Suprapubic skin (tissue), 4 donors: ENCODE results near the gene ELMO1. TPM values are rescaled to one million over a fixed set of nuclear protein-coding genes. Genes with fewer than 3 reads are reported as not detected.

Experiments used
- DNase-seq, 2 donors: peaks; one replicate each; pipeline ENCODE4 v3.0.0-alpha.2; 2019; ENCODE audit warnings: low spot score in 2 of 2
- H3K27ac ChIP-seq: fragments of 200-600 bp; sonication (generic); one replicate; pipeline ENCODE4 v1.5.1; 2019
- H3K27me3 ChIP-seq: fragments of 200-600 bp; sonication (generic); one replicate; pipeline ENCODE4 v1.5.1; 2019
- H3K36me3 ChIP-seq: fragments of 200-600 bp; sonication (generic); one replicate; pipeline ENCODE4 v1.5.1; 2019
- H3K4me1 ChIP-seq: fragments of 200-600 bp; sonication (generic); one replicate; pipeline ENCODE4 v1.5.1; 2019
- H3K4me3 ChIP-seq: fragments of 200-600 bp; sonication (generic); one replicate; pipeline ENCODE4 v1.5.1; 2019; ENCODE audit warnings: mild to moderate bottlenecking
- H3K9me3 ChIP-seq: fragments of 200-600 bp; sonication (generic); one replicate; pipeline ENCODE4 v1.5.1; 2019
- EP300 ChIP-seq: sonication (generic); formaldehyde crosslinking; IDR thresholded peaks from one replicate; pipeline ENCODE4 v1.6.1; 2017; ENCODE audit warnings: antibody characterized with exemption
- POLR2A ChIP-seq, 2 donors: fragments of 450-650 bp; IDR thresholded peaks; one replicate each; pipeline ENCODE4 v1.6.1; 2017; ENCODE audit warnings: antibody characterized with exemption in 2 of 2, mild to moderate bottlenecking in 2 of 2, moderate library complexity in 2 of 2
- POLR2AphosphoS5 ChIP-seq, 3 donors: sonication (generic); formaldehyde crosslinking; IDR thresholded peaks; one replicate each; pipeline ENCODE4 v1.6.1; 2017; ENCODE audit warnings: antibody characterized with exemption in 3 of 3
- WGBS: methylation state at CpG from one replicate; pipeline ENCODE4 v1.1.5; 2018; 5-methylcytosine and 5-hydroxymethylcytosine counted together
- total RNA-seq, 4 donors: library from RNA; depleted of rRNA; stranded (reverse); fragments of >200 nt; gene quantifications; one replicate each; pipeline ENCODE4 v1.1.0, GENCODE V29; 2016
- TF ChIP-seq, protein P1 (sequence below), 2 donors: fragments of 200-600 bp in 1 of 2; fragments of 450-650 bp in 1 of 2; sonication (generic) in 1 of 2; IDR thresholded peaks; one replicate each; pipeline ENCODE4 v1.5.1; 2016 to 2019; ENCODE audit warnings: antibody characterized with exemption in 2 of 2, mild to moderate bottlenecking in 1 of 2, moderate library complexity in 1 of 2

Gene ELMO1
- total RNA-seq, 4 donors from 2014 or later, result 9.8 to 49.6 (median 22.2) TPM

DNA sequence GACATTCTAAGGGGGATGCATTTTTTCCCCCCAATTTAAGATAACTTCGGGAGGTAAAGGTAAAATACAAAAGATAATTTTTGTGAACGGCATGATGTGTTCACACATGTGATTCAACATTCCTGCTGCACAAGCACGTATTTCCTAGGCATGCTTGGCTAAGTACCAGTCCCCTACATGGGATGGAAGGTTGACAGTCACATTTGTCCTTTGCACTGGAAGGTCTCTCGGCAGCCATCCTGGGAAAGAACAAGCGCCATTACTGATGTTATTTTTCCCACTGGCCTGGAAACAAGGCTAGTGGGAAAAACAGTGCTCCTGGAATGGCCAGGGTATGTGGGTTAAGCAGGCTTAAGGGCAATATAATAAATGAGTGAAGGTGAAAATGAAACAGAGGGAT, 448.2 kb downstream of the ELMO1 start:
- no peaks in the 10 kb centered on the region for H3K27me3 ChIP-seq
- no peak for TF ChIP-seq EP300
- TF ChIP-seq POLR2AphosphoS5 (IDR thresholded peaks at IDR 0.05), result no peak
- no peak for TF ChIP-seq POLR2A (IDR thresholded peaks at IDR 0.05)
- TF ChIP-seq, protein P1, sequence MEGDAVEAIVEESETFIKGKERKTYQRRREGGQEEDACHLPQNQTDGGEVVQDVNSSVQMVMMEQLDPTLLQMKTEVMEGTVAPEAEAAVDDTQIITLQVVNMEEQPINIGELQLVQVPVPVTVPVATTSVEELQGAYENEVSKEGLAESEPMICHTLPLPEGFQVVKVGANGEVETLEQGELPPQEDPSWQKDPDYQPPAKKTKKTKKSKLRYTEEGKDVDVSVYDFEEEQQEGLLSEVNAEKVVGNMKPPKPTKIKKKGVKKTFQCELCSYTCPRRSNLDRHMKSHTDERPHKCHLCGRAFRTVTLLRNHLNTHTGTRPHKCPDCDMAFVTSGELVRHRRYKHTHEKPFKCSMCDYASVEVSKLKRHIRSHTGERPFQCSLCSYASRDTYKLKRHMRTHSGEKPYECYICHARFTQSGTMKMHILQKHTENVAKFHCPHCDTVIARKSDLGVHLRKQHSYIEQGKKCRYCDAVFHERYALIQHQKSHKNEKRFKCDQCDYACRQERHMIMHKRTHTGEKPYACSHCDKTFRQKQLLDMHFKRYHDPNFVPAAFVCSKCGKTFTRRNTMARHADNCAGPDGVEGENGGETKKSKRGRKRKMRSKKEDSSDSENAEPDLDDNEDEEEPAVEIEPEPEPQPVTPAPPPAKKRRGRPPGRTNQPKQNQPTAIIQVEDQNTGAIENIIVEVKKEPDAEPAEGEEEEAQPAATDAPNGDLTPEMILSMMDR (IDR thresholded peaks at IDR 0.05), result no peak
- peaks cover 3% of the 10 kb centered on the region for H3K36me3 ChIP-seq
- H3K4me1 ChIP-seq, result no peaks in the 10 kb centered on the region
- no peaks in the 10 kb centered on the region for H3K9me3 ChIP-seq
- H3K27ac ChIP-seq, result no peak overlapping the region
- no peak overlapping the region for H3K4me3 ChIP-seq
- 80% methylated on average over 5 of the region's 5 CpGs for WGBS
- DNase-seq, result no peak

DNA sequence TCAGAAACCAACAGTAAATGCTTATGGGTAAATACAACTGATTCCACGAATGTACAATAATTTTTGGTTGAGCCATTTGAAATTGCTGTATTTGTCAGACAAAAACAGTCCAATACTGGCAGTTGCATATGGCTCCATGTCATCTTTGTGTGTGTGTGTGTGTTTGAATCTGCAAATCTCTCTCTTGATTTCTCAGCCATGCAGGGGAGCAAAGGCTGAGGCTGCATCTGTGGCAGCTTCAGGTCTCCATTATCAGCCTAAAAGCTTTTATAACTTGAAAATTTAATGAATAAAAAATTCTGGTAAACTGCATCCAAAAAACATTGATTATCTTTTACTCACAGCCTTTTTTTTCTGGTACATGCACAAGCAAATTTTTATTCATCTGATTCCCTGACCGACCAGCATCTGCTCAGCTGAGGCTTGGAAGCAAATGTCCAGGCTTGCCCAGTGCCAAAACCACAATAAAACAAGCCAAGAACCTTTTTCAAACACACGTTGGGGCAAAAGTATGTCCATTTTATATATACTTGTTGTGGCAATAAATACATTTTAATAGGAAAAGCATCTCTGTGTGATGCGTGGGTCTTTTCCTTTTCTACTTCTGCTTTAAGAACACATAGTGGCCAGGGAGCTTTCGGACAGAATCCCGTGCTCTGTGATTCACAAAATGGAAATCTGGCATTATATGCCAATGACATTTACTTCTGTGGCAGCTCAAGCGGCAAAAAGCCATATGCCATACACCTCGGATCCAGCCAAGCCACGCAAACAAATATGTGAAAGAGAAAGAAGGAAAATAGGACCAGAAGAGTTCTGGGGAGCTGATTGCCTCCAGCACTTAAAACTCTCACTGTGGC, 448.8 kb downstream of the ELMO1 start:
- DNase-seq, result no peak
- 68% methylated on average over 9 of the region's 9 CpGs for WGBS
- H3K4me3 ChIP-seq, result no peak overlapping the region

GRCh38 chr7:36995776-36996175, 452.9 kb downstream of the ELMO1 start:
- TF ChIP-seq POLR2AphosphoS5 (IDR thresholded peaks at IDR 0.05) (no peak), POLR2A (IDR thresholded peaks at IDR 0.05) (no peak), EP300 (no peak)
- TF ChIP-seq, protein P1 (IDR thresholded peaks at IDR 0.05), result no peak
- H3K4me1 ChIP-seq, result no peaks in the 10 kb centered on the region
- no peaks in the 10 kb centered on the region for H3K9me3 ChIP-seq
- no peak overlapping the region for H3K27ac ChIP-seq
- no peak for DNase-seq
- 42% methylated on average over 2 of the region's 2 CpGs for WGBS
- no peaks in the 10 kb centered on the region for H3K27me3 ChIP-seq
- no peaks in the 10 kb centered on the region for H3K36me3 ChIP-seq
- no peak overlapping the region for H3K4me3 ChIP-seq

More for the DNA sequence above, 448.8 kb downstream of the ELMO1 start:
- TF ChIP-seq, protein P1 (IDR thresholded peaks at IDR 0.05), result no peak
- no peak for TF ChIP-seq POLR2AphosphoS5 (IDR thresholded peaks at IDR 0.05)
- TF ChIP-seq POLR2A (IDR thresholded peaks at IDR 0.05), result no peak
- TF ChIP-seq EP300, result no peak
- Histone ChIP-seq H3K27me3 (no peaks in the 10 kb centered on the region), H3K27ac (no peak overlapping the region), H3K4me1 (no peaks in the 10 kb centered on the region), H3K9me3 (no peaks in the 10 kb centered on the region), H3K36me3 (peaks cover 3% of the 10 kb centered on the region)

GRCh38 chr7:36994456-36995112, 454.1 kb downstream of the ELMO1 start:
- no peaks in the 10 kb centered on the region for H3K9me3 ChIP-seq
- H3K27ac ChIP-seq, result no peak overlapping the region
- no peaks in the 10 kb centered on the region for H3K27me3 ChIP-seq
- WGBS, result 60% methylated on average over 1 of the region's 1 CpG
- no peaks in the 10 kb centered on the region for H3K4me1 ChIP-seq
- H3K4me3 ChIP-seq, result no peak overlapping the region
- no peak for TF ChIP-seq EP300
- TF ChIP-seq POLR2AphosphoS5 (IDR thresholded peaks at IDR 0.05), result no peak
- TF ChIP-seq, protein P1 (IDR thresholded peaks at IDR 0.05), result no peak
- TF ChIP-seq POLR2A (IDR thresholded peaks at IDR 0.05), result no peak
- DNase-seq, result no peak
- H3K36me3 ChIP-seq, result no peaks in the 10 kb centered on the region
